NCI-H774 (cell line): ENCODE measurements around the gene NEMP2.

Experiments used
- DNase-seq: peaks from one replicate; lab custom pipeline; 2025; lab: John Stamatoyannopoulos, UW

NEMP2 gene

GRCh38 chr2:190457256-190457655 is 77.3 kb downstream of the NEMP2 start:
- DNase-seq, result no peak

GRCh38 chr2:190456833-190457232 is 77.7 kb downstream of the NEMP2 start:
- no peak for DNase-seq

- no peak for DNase-seq
Measured at GRCh38 chr2:190455358-190456095, 79.0 kb downstream of the NEMP2 start.

GRCh38 chr2:190454795-190455194 is 79.7 kb downstream of the NEMP2 start:
- DNase-seq, result no peak
